ENCODE data around the gene PBX1.

The PBX1 gene

GRCh38 chr1:164780111-164780812 lies 221.3 kb downstream of the PBX1 start:
- Histone ChIP-seq H3K27ac (peak overlapping the region in 16 of 21 experiments; percentile 3 to 78 (median 54)), H3K4me3 (no peak overlapping the region)

DNA sequence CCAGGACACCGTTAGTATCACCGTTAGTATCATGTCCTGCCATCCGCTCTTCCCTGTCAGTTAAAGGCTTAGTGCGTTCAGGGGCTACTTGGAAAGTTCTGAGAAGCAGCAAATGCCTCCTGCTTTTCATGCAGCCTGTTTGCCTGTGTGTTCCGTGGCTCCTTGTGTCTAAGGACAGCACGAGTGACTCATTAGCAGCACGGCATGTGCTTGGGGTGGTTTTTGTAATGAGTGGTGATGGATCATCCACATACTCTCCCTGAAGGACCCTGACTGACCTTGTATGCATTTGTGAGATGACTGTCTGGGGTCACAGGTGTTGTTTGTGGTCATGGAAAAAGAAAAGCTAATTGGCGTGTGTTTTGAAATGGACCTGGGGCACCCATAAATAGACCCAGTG lies 221.9 kb downstream of the PBX1 start:
- peak overlapping the region in 16 of 21 experiments; percentile 3 to 78 (median 54) for H3K27ac ChIP-seq
- H3K4me3 ChIP-seq: no peak overlapping the region

GRCh38 chr1:164781972-164782371 lies 223.0 kb downstream of the PBX1 start:
- Histone ChIP-seq H3K4me3 (no peak overlapping the region), H3K27ac (peak overlapping the region in 4 of 21 experiments; percentile 5 to 53 (median 40))

GRCh38 chr1:164783778-164784555 lies 225.0 kb downstream of the PBX1 start:
- Histone ChIP-seq H3K4me3 (no peak overlapping the region), H3K27ac (peak overlapping the region in 2 of 21 experiments; percentile 25 to 43)

- no peak overlapping the region for H3K4me3 ChIP-seq
- H3K27ac ChIP-seq: peak overlapping the region in 2 of 21 experiments; percentile 67 to 70
Observed at GRCh38 chr1:164784960-164785359, 226.0 kb downstream of the PBX1 start.

GRCh38 chr1:164785841-164786534 lies 227.0 kb downstream of the PBX1 start:
- Histone ChIP-seq H3K4me3 (no peak overlapping the region), H3K27ac (peak overlapping the region in 15 of 21 experiments; percentile 5 to 70 (median 45))

GRCh38 chr1:164786980-164787833 lies 228.2 kb downstream of the PBX1 start:
- Histone ChIP-seq H3K27ac (peak overlapping the region in 2 of 21 experiments; percentile 12 to 25), H3K4me3 (no peak overlapping the region)

GRCh38 chr1:164787834-164788231 lies 228.8 kb downstream of the PBX1 start:
- Histone ChIP-seq H3K4me3 (no peak overlapping the region), H3K27ac (peak overlapping the region in 1 of 21 experiments; percentile 25)

- Histone ChIP-seq H3K4me3 (no peak overlapping the region), H3K27ac (peak overlapping the region in 1 of 21 experiments; percentile 38)
Observed at GRCh38 chr1:164790081-164790480, 231.1 kb downstream of the PBX1 start.

GRCh38 chr1:164792410-164793004 lies 233.5 kb downstream of the PBX1 start:
- peak overlapping the region in 1 of 21 experiments; percentile 3 for H3K27ac ChIP-seq
- H3K4me3 ChIP-seq: no peak overlapping the region

GRCh38 chr1:164794356-164794755 lies 235.4 kb downstream of the PBX1 start:
- H3K4me3 ChIP-seq: no peak overlapping the region
- H3K27ac ChIP-seq: peak overlapping the region in 3 of 21 experiments; percentile 2 to 50 (median 43)

GRCh38 chr1:164796916-164797315 lies 237.9 kb downstream of the PBX1 start:
- H3K4me3 ChIP-seq: no peak overlapping the region
- no peak overlapping the region for H3K27ac ChIP-seq

- Histone ChIP-seq H3K27ac (peak overlapping the region in 1 of 21 experiments; percentile 14), H3K4me3 (no peak overlapping the region)
Observed at GRCh38 chr1:164801246-164801731, 242.3 kb downstream of the PBX1 start.

DNA sequence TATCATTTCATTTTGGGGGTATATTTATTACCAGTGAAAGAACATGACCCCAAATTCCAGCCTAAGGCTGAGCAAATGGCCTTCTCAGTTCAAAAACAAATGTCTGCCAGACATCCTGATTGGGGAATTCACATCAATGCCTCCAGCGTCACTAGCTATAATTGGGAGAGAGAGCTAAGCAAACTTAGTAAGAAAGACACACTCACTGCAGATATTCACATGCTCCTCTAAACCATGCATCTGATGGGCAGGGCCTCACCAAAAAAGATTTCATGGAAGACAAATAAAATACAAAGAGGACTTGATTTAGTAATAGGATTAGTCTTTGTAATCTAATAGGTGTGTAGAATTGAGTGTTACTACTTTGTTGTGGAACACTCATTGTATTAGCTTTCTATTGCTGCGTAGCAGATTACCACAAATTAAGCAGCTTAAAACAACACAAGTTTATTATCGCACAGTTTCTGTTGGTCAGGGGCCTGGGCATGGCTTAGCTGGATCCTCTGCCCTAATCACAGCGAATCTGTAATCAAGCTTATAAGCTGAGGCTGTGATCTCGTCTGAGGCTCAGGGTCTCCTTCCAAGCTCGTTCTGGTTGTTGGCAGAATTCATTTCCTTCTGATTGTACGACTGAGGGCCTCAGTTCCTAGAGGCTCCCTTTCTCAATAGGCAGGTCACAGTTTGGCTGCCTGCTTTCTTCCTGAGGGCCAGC lies 243.0 kb downstream of the PBX1 start:
- Histone ChIP-seq H3K4me3 (no peak overlapping the region), H3K27ac (peak overlapping the region in 2 of 21 experiments; percentile 5 to 31)

DNA sequence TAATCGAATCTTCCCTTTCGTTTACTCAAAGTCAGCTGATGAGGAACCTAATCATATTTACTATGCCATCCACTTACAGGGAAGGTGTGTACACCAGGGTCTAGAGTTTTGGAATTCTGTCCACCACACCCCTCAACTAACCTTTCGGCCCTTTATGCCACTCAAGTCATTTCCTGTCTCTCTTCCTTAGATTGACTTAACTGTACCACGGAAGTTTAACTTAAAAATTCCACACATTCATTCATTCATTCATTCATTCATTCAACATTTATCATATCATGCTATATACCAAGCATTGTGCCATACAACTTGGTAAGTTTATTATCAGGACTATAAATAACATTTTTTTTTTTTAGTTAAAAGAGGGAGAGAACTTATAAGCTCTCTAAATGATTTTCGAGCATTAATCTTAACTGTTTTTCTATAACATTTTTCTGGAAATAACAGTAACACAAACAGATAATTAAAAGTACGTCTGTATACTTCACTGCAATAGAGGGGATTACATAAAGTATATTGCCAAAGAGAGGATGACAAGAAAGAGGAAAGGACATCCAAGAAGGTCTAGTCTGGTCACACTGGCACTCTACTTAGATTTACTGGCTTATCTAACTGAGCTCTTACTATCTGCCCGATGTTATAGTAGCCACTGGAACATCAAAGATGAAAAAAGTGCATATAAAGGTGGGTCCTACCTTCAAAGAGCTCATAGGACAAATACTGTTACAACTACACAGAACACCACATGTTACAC lies 243.7 kb downstream of the PBX1 start:
- no peak overlapping the region for H3K4me3 ChIP-seq
- H3K27ac ChIP-seq: peak overlapping the region in 2 of 21 experiments; percentile 5 to 31

DNA sequence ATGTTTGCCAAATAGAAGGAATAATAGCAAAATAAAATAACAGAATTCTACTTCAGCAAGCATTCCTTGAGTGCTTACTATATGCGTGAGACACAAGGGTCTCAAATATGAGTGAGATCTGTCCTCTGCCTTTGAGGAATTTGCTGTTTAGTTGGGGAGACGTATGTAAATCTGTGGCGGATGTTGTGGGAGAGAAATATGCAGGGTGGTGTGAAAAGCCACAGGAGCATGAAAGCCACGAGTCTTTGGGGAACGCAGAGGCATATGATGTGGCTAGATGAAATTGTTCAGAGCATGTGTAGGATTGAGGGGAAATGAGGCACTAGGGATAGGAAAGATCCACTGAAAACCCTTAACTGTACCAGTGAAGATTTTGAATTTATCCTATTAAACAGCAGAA lies 244.4 kb downstream of the PBX1 start:
- Histone ChIP-seq H3K4me3 (no peak overlapping the region), H3K27ac (no peak overlapping the region)

DNA sequence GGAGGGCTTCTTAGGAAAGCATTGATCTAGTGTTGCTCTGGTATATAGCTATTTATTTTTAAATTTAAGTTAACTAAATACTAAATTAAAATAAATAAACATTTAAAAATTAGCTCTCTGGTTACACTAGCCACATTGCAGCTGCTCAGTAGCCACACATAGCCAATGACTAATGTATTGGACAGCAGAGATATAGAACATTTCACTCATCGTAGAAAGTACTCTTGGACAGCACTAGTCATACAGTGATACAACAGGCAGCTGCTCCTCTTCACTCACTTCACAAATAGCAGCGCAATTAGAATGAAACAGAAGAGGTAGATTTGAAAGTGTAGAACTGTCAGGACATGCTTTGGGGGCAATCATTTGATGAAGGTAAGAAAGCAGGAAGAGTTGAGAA lies 245.4 kb downstream of the PBX1 start:
- H3K4me3 ChIP-seq: no peak overlapping the region
- H3K27ac ChIP-seq: no peak overlapping the region
